ENCODE measurements around the gene RBM15B. TPM values are rescaled to one million over a fixed set of nuclear protein-coding genes. Genes with fewer than 3 reads are reported as not detected.

Gene RBM15B
- total RNA-seq, 2 donors from 2014 or later = 20.2 to 22.7 TPM

DNA sequence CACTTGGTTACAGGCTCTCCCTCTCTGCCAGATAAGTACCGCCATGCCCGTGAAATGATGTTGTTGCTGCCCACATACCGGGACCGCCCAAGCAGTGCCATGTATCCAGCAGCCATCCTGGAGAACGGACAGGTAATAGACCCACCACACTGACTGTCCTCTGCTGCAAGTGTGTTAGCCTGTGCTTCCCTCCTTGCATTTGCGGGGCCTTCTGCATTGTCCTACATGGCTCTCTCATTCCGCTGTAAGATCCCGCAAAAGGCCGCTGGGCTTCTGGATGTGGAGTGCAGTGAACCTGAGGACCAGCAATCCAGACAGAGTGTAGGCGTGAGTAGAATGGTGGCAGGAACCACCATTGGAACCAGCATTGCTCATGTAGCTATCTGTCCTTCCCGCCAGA is 16.6 kb upstream of the RBM15B start:
- DNase-seq (ENCODE audit: low spot score) = peak; percentile 62
- intact Hi-C loops (cut with DNase I) = loop anchor here (5.0 to 10.0 kb wide), 4 partner anchors 272 to 800 kb away; partner anchors contain the start of genes CISH (in 1 of the 2) and MAPKAPK3 (in 1 of the 2)

GRCh38 chr3:51375136-51375535 is 15.9 kb upstream of the RBM15B start:
- intact Hi-C loops (cut with DNase I) = loop anchor here in 1 of 2 donors (10.0 kb wide), 3 partner anchors 280 to 800 kb away; partner anchors contain the start of genes CISH and MAPKAPK3
- DNase-seq (ENCODE audit: low spot score) = peak; percentile 15

DNA sequence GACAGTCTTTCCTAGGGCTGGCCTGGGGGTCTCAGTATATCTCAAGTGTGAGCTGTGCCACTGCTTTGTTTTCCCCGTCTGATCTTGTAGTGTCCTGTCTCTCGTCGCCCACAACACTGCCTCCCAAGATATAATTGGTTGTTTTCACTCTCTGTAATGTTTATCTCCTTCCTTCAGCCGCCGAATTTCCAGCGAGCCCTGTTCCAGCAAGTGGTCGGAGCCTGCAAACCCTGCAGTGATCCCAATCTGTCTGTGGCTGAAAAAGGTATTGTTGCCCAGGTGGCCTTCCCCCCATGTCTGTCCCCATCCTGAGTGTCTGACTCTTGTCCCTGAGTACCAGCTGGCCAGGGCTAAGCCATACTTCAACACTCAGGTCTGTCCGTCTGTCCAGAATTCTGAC is 15.5 kb upstream of the RBM15B start:
- intact Hi-C loops (cut with DNase I) = loop anchor here in 1 of 2 donors (10.0 kb wide), 3 partner anchors 281 to 801 kb away; partner anchors contain the start of genes CISH and MAPKAPK3

DNA sequence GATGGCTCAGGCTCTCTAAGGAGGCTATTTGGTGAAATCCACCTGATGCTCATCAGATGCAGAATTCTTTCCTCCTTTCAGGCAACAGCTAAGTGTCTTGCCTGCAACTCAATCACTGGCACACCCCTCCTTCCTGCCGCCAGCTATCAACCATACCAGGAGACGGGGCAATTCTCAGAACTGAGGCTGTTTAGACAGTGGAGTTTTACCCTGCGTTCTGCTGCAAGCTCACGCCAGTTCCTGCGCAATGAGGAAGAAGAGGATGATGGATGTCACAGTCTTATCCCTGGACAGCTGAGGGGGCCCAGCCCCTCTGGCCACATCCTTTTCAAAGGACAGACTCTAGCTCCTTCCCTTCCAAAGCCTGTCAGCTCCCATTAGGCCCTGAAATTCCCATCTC is 13.0 kb upstream of the RBM15B start:
- intact Hi-C loops (cut with DNase I) = loop anchor here in 1 of 2 donors (10.0 kb wide), 3 partner anchors 283 to 803 kb away; partner anchors contain the start of genes CISH and MAPKAPK3
- peak; percentile 43 for DNase-seq (ENCODE audit: low spot score)

More for the DNA sequence above, 15.5 kb upstream of the RBM15B start:
- peak; percentile 69 for DNase-seq (ENCODE audit: low spot score)

DNA sequence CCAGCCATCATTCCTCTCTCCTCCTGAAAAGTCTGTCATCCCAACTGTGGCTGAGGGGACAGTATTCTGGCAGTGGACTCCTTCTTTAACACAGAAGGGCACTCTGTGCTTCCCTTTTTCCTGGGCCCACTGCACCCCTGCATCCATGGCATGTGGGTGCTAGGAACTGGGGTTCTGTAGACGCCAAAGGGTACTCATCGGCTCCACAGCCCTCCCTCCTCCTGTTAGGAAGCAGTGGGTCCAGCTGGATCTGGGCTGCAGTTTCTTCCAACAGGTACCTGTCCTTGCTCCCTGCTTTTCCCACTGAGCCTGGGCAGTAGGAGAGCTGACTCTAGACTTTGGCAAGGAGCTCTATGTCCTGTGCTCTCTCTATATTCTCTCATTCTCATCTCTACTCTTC is 12.4 kb upstream of the RBM15B start:
- intact Hi-C loops (cut with DNase I) = loop anchor here in 1 of 2 donors (10.0 kb wide), 3 partner anchors 284 to 804 kb away; partner anchors contain the start of genes CISH and MAPKAPK3

DNA sequence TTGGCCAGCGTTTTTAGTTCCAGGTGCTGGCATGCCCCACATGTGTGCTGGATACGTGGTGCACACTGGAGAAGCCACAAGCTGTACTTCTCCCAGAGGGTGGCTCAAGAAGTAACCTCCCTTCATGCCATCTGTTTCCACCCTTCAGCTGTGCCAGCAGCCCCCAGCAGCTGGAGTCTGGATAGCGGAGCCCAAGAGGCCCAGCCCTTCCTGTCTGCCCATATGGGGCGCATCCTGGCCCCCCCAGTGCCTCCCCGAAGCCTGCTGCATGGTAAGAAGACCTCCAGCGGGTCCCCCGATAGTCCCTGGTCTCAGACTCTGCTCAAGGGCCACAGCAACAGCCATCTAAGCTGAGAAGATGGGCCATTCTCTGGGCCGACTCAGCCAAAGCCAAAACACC is 11.8 kb upstream of the RBM15B start:
- intact Hi-C loops (cut with DNase I) = loop anchor here in 1 of 2 donors (10.0 kb wide), 3 partner anchors 284 to 804 kb away; partner anchors contain the start of genes CISH and MAPKAPK3
- peak; percentile 59 for DNase-seq (ENCODE audit: low spot score)

More for the DNA sequence above, 12.4 kb upstream of the RBM15B start:
- peak; percentile 23 for DNase-seq (ENCODE audit: low spot score)

DNA sequence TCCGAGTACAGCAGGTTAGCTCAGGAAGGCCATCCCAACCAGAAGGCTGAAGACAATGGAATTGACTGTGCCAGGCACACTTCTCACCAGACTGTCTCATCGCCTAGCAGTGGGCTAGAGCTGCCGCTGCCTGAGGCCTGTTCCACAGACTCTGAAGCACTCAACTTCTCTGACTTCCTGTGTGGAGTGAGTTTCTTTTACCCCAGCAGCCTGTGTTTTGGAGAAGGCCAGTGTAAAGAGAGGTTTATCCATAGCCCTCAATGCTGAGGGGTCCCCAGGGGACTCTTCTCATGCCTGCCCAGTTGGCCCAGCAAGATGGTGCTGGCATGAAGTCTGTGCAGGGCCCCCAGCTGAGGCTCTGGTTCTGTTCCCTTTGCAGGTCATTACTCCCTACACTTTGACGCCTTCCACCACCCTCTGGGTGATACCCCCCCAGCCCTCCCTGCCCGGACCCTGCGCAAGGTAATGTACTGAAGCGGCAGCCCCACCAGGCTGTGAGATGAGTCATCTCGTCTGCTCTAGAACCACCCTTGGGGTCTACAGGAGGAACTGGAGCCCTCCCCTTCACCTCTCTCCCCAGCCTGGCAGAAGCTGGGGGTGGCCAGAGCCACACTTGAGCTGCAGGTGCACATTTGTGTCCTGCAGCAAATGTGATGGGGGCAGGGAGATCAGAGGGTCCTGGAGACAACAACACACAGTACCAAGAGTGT is 11.2 kb upstream of the RBM15B start:
- intact Hi-C loops (cut with DNase I) = loop anchor here in 1 of 2 donors (10.0 kb wide), 3 partner anchors 285 to 805 kb away; partner anchors contain the start of genes CISH and MAPKAPK3
- peak; percentile 25 for DNase-seq (ENCODE audit: low spot score)

- DNase-seq (ENCODE audit: low spot score) = peak; percentile 62
- intact Hi-C loops (cut with DNase I) = no loop called here
Measured at GRCh38 chr3:51380601-51381332, 10.3 kb upstream of the RBM15B start.

DNA sequence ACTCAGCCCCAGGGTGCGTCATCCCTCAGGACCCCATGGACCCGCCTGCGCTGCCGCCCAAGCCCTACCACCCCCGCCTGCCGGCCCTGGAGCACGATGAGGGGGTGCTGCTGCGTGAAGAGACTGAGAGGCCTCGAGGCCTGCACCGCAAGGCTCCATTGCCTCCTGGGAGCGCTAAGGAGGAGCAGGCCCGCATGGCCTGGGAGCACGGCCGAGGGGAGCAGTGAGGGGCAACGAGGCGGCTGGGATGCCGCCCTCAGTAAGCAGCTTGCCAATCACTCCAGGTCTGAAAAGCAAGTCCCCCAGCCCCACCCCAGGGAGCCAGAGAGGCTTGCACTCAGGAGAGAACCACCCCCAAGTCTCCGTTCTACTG is 9.8 kb upstream of the RBM15B start:
- peak; percentile 75 for DNase-seq (ENCODE audit: low spot score)
- intact Hi-C loops (cut with DNase I) = no loop called here

DNA sequence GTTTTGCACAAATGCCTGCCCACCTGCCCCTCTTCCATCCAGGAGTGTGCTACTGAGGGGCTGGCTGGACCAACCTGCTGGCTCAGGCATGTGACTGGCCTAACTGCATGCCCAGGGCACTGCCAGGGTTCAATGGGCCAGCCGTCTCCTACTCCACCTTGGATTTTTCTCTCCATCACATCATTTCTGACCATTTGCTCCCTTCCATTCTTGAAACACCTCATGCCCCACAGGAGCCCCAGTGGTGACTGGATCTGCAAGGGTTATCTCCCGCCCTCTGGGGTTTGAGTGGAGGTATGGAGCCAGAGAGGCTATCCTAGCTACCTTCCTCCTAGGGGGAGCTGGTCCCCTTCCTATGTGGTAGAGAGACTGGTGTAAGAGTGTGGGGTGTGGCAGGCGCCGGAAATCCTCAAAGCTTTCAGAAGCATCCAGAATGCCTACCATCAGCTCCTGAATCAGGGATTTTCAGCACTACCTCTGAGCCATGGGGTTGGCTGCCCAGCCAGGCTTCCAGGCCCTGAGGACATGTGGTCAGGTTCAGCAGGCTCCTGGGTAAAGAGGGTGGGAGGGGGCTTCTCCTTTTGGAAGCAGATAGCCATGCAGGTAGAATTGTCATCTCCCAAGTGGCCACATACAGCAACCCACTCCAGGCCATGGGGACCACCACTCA is 8.9 kb upstream of the RBM15B start:
- intact Hi-C loops (cut with DNase I) = no loop called here
- peak; percentile 67 for DNase-seq (ENCODE audit: low spot score)

GRCh38 chr3:51382947-51383578 is 8.0 kb upstream of the RBM15B start:
- peak; percentile 73 for DNase-seq (ENCODE audit: low spot score)
- intact Hi-C loops (cut with DNase I) = no loop called here

DNA sequence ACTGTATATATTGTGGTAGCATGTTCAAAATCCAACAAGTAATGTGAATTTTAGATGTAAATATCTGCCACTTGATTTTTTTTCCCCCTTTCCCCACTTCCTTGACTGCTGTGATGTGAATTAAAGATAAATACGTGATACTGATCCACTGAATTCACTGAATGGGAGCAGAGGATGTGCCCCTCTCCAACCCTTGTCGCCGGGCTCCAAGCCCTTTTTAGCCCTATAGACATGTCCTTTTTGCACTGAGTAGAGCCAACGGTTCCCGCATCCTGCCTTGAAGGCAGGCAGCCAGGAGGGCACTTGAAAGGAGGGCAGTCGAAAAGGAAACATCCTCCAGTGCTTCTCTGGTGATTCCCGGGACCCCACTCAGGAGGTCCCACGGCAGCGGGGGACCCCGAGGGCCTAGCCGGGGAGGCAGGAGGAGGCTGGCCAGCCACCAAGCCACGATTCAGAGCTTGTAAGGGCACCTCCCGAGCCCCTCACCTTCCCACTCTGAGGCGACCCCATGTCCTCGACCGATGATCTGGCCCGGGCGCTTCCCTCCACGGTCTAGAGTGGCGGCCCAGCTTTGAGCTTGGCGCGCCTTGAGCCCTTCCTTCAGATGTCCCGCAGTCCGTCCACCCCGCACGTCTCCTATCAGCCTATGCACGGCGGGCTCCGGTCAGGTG is 6.9 kb upstream of the RBM15B start:
- intact Hi-C loops (cut with DNase I) = no loop called here
- DNase-seq (ENCODE audit: low spot score) = peak; percentile 88

GRCh38 chr3:51384726-51385473 is 6.2 kb upstream of the RBM15B start, which contains the start of gene MANF:
Gene MANF, plus strand, starts transcription at chr3:51385291. Its CDS starts 52 bp downstream, at chr3:51385343.
- DNase-seq (ENCODE audit: low spot score) = peak; percentile 99
- intact Hi-C loops (cut with DNase I) = loop anchor here in 1 of 2 donors (5.0 kb wide), 1 partner anchor 768 kb away; the partner anchor contains the start of gene MAPKAPK3

GRCh38 chr3:51385621-51386091 is 5.4 kb upstream of the RBM15B start:
- intact Hi-C loops (cut with DNase I) = loop anchor here in 1 of 2 donors (5.0 kb wide), 1 partner anchor 768 kb away; the partner anchor contains the start of gene MAPKAPK3
- peak; percentile 62 for DNase-seq (ENCODE audit: low spot score)

DNA sequence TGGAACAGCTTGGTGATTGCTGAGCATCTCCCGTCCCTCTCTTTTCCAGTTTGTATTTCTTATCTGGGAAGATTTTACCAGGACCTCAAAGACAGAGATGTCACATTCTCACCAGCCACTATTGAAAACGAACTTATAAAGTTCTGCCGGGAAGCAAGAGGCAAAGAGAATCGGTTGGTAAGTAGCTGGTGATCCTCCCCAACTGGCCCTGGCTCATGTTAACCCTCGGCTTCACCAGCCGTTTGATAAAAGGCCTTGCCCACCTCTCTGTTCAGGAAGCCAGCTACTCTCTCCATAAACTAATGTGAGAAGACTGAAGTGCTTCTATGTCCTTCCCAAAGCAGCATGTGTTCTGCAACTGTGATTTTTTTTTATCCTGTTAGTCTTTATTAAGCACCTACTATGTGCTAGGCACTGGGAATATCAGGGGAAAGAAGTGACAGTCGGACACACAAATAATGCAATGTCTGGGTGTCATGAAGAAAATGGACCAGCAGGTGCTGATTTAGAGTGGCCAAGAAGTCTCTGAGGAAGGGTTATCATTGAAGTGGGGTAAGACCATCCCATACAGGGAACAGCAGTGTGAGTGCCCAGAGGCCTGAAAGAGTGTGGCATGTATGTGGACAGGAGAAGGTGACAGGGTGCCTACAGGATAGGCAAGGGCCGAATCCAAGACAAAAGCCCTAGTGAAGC is 4.8 kb upstream of the RBM15B start:
- intact Hi-C loops (cut with DNase I) = loop anchor here in 1 of 2 donors (5.0 kb wide), 1 partner anchor 769 kb away; the partner anchor contains the start of gene MAPKAPK3
- DNase-seq (ENCODE audit: low spot score) = peak; percentile 14

DNA sequence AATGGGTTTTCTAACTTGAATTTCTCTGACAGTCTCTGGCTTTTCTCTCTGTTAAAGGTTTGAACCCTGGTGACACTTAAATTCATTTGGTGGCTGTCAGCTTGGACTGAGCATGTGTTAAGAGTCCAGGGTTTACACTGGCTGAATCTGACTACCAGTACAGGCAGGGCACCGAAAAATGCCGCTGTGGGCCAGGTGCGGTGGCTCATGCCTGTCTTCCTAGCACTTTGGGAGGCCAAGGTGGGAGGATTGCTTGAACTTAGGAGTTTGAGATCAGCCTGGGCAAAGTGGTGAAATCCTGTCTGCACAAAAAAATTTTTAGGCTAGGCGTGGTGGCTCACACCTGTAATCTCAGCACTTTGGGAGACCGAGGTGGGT is 4.2 kb upstream of the RBM15B start:
- intact Hi-C loops (cut with DNase I) = loop anchor here in 1 of 2 donors (5.0 kb wide), 1 partner anchor 770 kb away; the partner anchor contains the start of gene MAPKAPK3
- DNase-seq (ENCODE audit: low spot score) = peak; percentile 70
